IMR-90 (cell line): ENCODE data around the gene PTPRG. TPM values are rescaled to one million over a fixed set of nuclear protein-coding genes. Genes with fewer than 3 reads are reported as not detected.

Experiments used
- ATAC-seq: fragments of 200-7000 bp; cut with Tn5 transposase; 2 replicates; pipeline ENCODE4 v1.9.1; 2020; ENCODE audit warnings: low read depth, mild to moderate bottlenecking, moderate library complexity
- BruUV-seq: library from RNA; stranded (reverse); fragments of 400-500 nt; replicated peaks from 2 replicates; lab custom pipeline; 2021; lab: Mats Ljungman, UMichigan
- CTCF ChIA-PET: fragments of 300-600 bp; formaldehyde crosslinking; extraction: SDS; loops from one replicate; lab custom pipeline; 2021; ENCODE audit warnings: antibody characterized with exemption; lab: Yijun Ruan, JAX
- POLR2A ChIA-PET: fragments of 300-600 bp; sonication (Branson Sonifier 250); formaldehyde crosslinking; loops from one replicate; lab custom pipeline; 2022; ENCODE audit warnings: antibody characterized with exemption; ENCODE audit not compliant: unreplicated experiment; lab: Charles Lee
- DNase-seq: peaks from one replicate; pipeline ENCODE4 v3.0.0; 2013
- H2AFZ ChIP-seq: replicated peaks from 2 replicates; pipeline ENCODE3; 2013; ENCODE audit warnings: low read length, mild to moderate bottlenecking; ENCODE audit not compliant: poor library complexity
- H2AK5ac ChIP-seq: 2 replicates; pipeline ENCODE4 v1.6.1; 2013; ENCODE audit warnings: low read depth, low read length, inconsistent platforms
- H2AK9ac ChIP-seq: replicated peaks from 2 replicates; pipeline ENCODE3; 2013; ENCODE audit warnings: mild to moderate bottlenecking, low read depth, low read length, moderate library complexity; ENCODE audit not compliant: poor library complexity
- H2BK120ac ChIP-seq: 2 replicates; pipeline ENCODE4 v1.6.1; 2013; ENCODE audit warnings: low read depth, low read length, inconsistent platforms
- H2BK15ac ChIP-seq: 3 replicates; pipeline ENCODE4 v1.6.1; 2013; ENCODE audit warnings: low read depth, low read length, inconsistent platforms
- H2BK20ac ChIP-seq: 2 replicates; pipeline ENCODE4 v1.6.1; 2013; ENCODE audit warnings: low read depth, mild to moderate bottlenecking, inconsistent platforms, low read length, moderate library complexity
- H2BK5ac ChIP-seq: 2 replicates; pipeline ENCODE4 v1.6.1; 2013; ENCODE audit warnings: mild to moderate bottlenecking, low read depth, low read length, inconsistent platforms; ENCODE audit not compliant: poor library complexity, severe bottlenecking
- H3K14ac ChIP-seq: replicated peaks from 2 replicates; pipeline ENCODE4 v1.6.1; 2013; ENCODE audit warnings: low read depth, low read length, inconsistent platforms
- H3K18ac ChIP-seq: 2 replicates; pipeline ENCODE4 v1.6.1; 2013; ENCODE audit warnings: low read depth, low read length, control low read depth
- H3K23ac ChIP-seq: 2 replicates; pipeline ENCODE4 v1.6.1; 2013; ENCODE audit warnings: low read depth, low read length, inconsistent platforms
- H3K27ac ChIP-seq: 2 replicates; pipeline ENCODE4 v1.5.1; 2013; ENCODE audit warnings: mild to moderate bottlenecking, control low read depth, low read length; ENCODE audit not compliant: insufficient read depth
- H3K27me3 ChIP-seq: 2 replicates; pipeline ENCODE4 v1.6.1; 2013; ENCODE audit warnings: low read length; ENCODE audit not compliant: control insufficient read depth, insufficient read depth
- H3K36me3 ChIP-seq: 2 replicates; pipeline ENCODE4 v1.6.1; 2013; ENCODE audit warnings: low read length, mixed read lengths; ENCODE audit not compliant: control insufficient read depth, insufficient read depth
- H3K4ac ChIP-seq: 2 replicates; pipeline ENCODE4 v1.6.1; 2013; ENCODE audit warnings: low read depth, low read length, inconsistent platforms
- H3K4me1 ChIP-seq: 2 replicates; pipeline ENCODE4 v1.6.1; 2013; ENCODE audit warnings: low read length, mixed read lengths; ENCODE audit not compliant: control insufficient read depth, insufficient read depth
- H3K4me2 ChIP-seq: 2 replicates; pipeline ENCODE4 v1.6.1; 2013; ENCODE audit warnings: low read depth, mild to moderate bottlenecking, control low read depth, low read length, moderate library complexity
- H3K4me3 ChIP-seq: 2 replicates; pipeline ENCODE4 v1.5.1; 2013; ENCODE audit warnings: low read depth, mild to moderate bottlenecking, control low read depth, low read length, moderate library complexity; ENCODE audit not compliant: insufficient read depth
- H3K56ac ChIP-seq: 2 replicates; pipeline ENCODE4 v1.6.1; 2013; ENCODE audit warnings: low read length, inconsistent platforms; ENCODE audit not compliant: insufficient read depth; ENCODE audit errors: extremely low read depth
- H3K79me1 ChIP-seq, 2 experiments: 2 replicates each; pipeline ENCODE4 v1.6.1; 2013; ENCODE audit warnings: low read length in 2 of 2, inconsistent platforms in 1 of 2, low read depth in 1 of 2
- H3K9ac ChIP-seq: 2 replicates; pipeline ENCODE4 v1.6.1; 2013; ENCODE audit warnings: low read depth, low read length, control low read depth
- H3K9me1 ChIP-seq: 2 replicates; pipeline ENCODE4 v1.6.1; 2013; ENCODE audit warnings: low read length, inconsistent platforms; ENCODE audit not compliant: insufficient read depth
- H3K9me3 ChIP-seq: 2 replicates; pipeline ENCODE4 v1.6.1; 2013; ENCODE audit warnings: low read length; ENCODE audit not compliant: control insufficient read depth, insufficient read depth
- H4K20me1 ChIP-seq: 2 replicates; pipeline ENCODE4 v1.6.1; 2013; ENCODE audit warnings: low read length, inconsistent platforms; ENCODE audit not compliant: insufficient read depth
- H4K5ac ChIP-seq: 2 replicates; pipeline ENCODE4 v1.6.1; 2013; ENCODE audit warnings: mild to moderate bottlenecking, low read depth, low read length, control low read depth
- H4K8ac ChIP-seq, 2 experiments: 2 replicates each; pipeline ENCODE4 v1.6.1; 2013; ENCODE audit warnings: low read depth in 2 of 2, low read length in 2 of 2, control low read depth in 1 of 2, inconsistent platforms in 1 of 2
- H4K91ac ChIP-seq: 2 replicates; pipeline ENCODE4 v1.6.1; 2013; ENCODE audit warnings: low read depth, low read length, inconsistent platforms; ENCODE audit not compliant: insufficient read depth
- MAZ ChIP-seq: IDR thresholded peaks from 2 replicates; pipeline ENCODE4 v1.6.1; 2012; ENCODE audit warnings: low read depth, mild to moderate bottlenecking, low read length, improper control_type of control experiment, moderate library complexity, borderline replicate concordance
- WGBS, 2 experiments: methylation state at CpG; one replicate each; pipeline versions ENCODE4 v1.1.5 to v1.1.7; 2013; ENCODE audit warnings: missing lambda C conversion rate in 2 of 2; ENCODE audit not compliant: insufficient read length in 1 of 2; ENCODE audit errors: extremely low coverage in 2 of 2; 5-methylcytosine and 5-hydroxymethylcytosine counted together
- dilution Hi-C: fragments of 300-500 bp; cut with HindIII; formaldehyde crosslinking; loops from one replicate; pipeline ENCODE4 v1.14.3; 2018; ENCODE audit warnings: low sequenced_read_pairs; ENCODE audit not compliant: unreplicated experiment
- in situ Hi-C: fragments of 300-500 bp; cut with MboI; formaldehyde crosslinking; loops from 3 replicates; pipeline ENCODE4 v1.14.3; 2019; ENCODE audit warnings: low sequenced_read_pairs, inconsistent platforms, mixed read lengths
- intact Hi-C: fragments of 100-400 bp; cut with micrococcal nuclease; formaldehyde crosslinking; loops from 2 replicates; pipeline ENCODE4 v1.10.0; 2022
- polyA plus RNA-seq, 3 experiments: library from polyadenylated mRNA; depleted of rRNA; stranded (reverse); fragments of >200 nt; gene quantifications; 2 replicates each; pipeline ENCODE4 v1.2.3, GENCODE V29; 2012; ENCODE audit warnings: low replicate concordance in 1 of 3
- total RNA-seq: library from RNA; depleted of rRNA; stranded (reverse); fragments of >200 nt; gene quantifications from 2 replicates; pipeline ENCODE4 v1.2.3, GENCODE V29; 2012
- TF ChIP-seq, protein P1 (sequence below): fragments of 150-350 bp; IDR thresholded peaks from 2 replicates; pipeline ENCODE4 v1.6.1; 2016; ENCODE audit warnings: low read depth, mild to moderate bottlenecking, low read length, moderate library complexity, borderline replicate concordance

The PTPRG gene
- total and polyA plus RNA-seq, 2 of the 4 experiments (the other 2 are of a cell fraction): 7.7 to 31.0 TPM

DNA sequence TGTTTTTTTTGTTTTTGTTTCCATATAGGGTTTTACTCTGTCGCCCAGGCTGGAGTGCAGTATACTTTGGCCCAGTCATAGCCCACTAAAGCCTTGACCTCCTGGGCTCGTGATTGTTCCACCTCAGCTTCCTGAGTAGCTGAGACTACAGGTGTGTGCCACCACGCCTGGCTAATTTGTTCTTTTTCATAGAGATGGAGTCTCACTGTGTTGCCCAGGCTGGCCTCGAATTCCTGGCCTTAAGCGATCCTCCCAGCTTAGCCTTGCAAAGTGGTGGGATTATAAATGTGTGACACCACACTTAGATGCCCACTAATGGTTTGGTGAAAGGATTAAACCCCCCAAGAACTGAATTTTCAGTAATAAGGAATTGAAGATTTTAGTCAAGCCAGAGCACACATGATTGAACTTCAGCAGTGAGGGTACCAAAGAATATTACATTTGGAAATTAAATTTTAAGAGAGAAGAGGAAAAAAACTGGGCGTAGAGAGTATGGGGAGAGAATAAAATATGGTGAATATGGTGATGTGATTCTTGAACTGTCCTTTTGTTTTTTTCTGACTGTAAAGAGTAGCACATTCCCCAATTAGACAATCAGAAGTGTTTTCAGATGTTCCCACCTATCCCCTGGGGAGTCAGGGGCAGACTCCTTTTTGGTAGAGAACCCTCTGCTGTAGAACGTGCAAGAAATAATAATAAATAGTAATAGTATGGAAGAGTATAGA, 208.1 kb downstream of the PTPRG start:
- Histone ChIP-seq H3K4me2 (no peak overlapping the region), H2AK5ac (no peak overlapping the region), H2BK15ac (no peak overlapping the region), H3K79me1 (peaks cover 13 to 35% of the 10 kb centered on the region in 2 experiments), H2BK120ac (no peak overlapping the region), H2BK20ac (no peak overlapping the region), H3K18ac (no peak overlapping the region), H4K91ac (no peak overlapping the region), H3K4me1 (peaks cover 7% of the 10 kb centered on the region), H2AK9ac (no peak overlapping the region), H4K5ac (no peak overlapping the region), H3K36me3 (no peaks in the 10 kb centered on the region), H3K4ac (no peak overlapping the region), H3K9me1 (peaks cover 4% of the 10 kb centered on the region; the same call in 1 of the 2 replicates), H3K4me3 (no peak overlapping the region), H3K9ac (no peak overlapping the region), H4K20me1 (peaks cover 14% of the 10 kb centered on the region), H3K56ac (no peak overlapping the region), H4K8ac (no peak overlapping the region), H3K23ac (no peak overlapping the region), H3K14ac (no peak overlapping the region), H3K27me3 (no peaks in the 10 kb centered on the region), H3K27ac (no peak overlapping the region), H2AFZ (no peak overlapping the region), H3K9me3 (no peaks in the 10 kb centered on the region), H2BK5ac (no peak overlapping the region)
- TF ChIP-seq, protein P1, sequence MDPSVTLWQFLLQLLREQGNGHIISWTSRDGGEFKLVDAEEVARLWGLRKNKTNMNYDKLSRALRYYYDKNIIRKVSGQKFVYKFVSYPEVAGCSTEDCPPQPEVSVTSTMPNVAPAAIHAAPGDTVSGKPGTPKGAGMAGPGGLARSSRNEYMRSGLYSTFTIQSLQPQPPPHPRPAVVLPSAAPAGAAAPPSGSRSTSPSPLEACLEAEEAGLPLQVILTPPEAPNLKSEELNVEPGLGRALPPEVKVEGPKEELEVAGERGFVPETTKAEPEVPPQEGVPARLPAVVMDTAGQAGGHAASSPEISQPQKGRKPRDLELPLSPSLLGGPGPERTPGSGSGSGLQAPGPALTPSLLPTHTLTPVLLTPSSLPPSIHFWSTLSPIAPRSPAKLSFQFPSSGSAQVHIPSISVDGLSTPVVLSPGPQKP: no peak
- no peak for TF ChIP-seq MAZ
- ChIA-PET POLR2A (no interaction called here), CTCF (no interaction called here)
- BruUV-seq: no TSS peak
- WGBS, 2 experiments: 100% methylated on average over 1 of the region's 7 CpGs
- ATAC-seq (no peak), DNase-seq (no peak)
- intact Hi-C loops: no loop called here
- dilution Hi-C loops: no loop called here
- in situ Hi-C loops: no loop called here
